GM18520 (cell line): ENCODE data around the gene NRAP.
A peak's percentile ranks its signal among the peaks of the same experiment; 100 is the strongest.

Experiments
- ATAC-seq: cut with Tn5 transposase; IDR thresholded peaks from one replicate; pipeline ENCODE4 v1.9.1; 2021; ENCODE audit not compliant: unreplicated experiment

The NRAP gene

DNA sequence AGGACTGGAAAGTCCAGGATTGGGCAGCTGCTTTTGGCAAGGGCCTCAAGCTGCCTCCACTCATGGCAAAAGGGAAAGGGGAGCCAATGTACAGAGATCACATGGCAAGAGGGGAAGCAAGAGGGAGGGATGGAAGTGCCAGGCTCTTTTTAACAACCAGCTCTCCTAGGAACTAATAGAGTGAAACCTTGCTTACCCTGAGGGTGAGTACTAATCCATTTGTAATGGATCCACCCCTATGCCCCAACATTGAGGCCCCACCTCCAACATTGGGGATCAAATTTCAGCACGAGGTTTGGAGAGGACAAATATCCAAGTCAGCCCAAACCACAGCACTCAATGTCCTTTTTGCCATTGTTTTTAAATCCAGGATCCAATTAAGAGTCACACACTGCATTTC lies 98.5 kb downstream of the NRAP start:
- no peak for ATAC-seq

DNA sequence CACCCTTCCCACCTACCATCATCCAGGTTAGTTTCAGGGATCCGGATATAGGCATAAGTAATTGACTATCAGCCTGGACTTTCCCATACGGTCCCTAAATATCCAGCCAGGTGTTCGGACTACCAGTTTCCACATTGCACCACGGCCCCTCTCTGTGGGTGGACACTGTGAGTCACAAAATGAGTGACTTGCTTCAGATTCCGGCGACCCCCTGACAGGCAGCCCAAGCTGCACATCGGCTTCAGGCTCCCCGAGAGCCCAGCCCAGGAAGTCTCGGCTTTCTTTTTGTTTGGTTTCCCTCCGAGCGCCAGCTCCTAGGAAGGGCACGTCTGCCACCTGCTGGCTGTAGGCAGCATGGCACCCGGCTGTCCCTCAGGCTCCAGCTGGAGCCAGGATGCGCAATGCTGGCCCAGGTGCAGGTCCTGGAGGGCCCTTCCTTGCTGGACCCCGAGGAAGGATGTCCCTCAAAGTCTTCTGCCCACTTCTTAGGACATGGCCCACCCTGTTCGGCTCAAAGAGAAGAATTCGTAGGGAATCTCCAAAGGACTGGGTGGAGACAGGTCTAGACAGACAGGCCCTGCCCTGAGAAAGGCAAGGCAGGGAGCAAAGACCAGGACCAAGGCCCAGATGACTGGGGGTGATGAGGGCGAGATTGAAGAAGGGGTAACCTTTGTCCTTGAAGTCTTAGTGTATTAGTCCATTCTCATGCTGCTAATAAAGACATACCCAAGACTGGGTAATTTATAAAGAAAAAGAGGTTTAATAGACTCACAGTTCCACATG lies 100.3 kb downstream of the NRAP start:
- peak; percentile 82 for ATAC-seq

DNA sequence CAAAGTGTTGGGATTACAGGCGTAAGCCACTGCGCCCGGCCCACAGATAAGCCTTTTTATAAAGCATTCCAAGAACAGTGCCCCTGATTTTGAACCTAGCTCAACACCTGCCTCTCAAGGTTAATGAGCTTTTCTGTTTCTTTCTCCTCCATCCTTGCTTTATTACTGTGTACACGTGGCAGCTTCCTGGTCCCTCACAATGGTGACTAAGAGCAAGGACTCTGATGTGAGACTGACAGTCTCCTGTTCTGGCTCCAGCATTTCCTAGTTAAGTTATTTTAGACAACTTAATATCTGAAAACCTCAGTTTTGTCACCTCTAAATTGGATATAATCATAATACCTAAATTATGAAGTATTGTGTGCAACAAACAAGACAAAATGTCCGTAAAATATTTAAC lies 101.1 kb downstream of the NRAP start:
- no peak for ATAC-seq

DNA sequence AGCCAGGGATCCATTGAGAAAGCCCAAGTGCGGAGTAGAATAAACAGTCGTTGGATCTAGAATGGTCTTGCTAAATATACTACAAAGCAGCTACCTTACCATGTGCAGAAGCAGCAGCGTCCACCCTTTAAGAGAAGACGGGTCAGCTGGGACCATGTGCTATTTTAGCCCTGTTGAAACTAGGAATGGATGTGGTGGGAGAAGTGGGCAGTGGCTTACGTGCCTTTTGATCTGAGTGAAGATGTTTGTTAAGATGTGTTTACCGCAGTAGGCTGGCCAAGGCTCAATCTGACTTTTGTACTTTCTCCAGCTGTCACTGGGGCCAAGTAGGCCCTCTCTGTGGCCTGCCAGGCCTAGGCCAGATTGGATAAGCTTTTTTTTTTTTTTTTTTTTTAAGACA lies 101.8 kb downstream of the NRAP start:
- ATAC-seq, result no peak

DNA sequence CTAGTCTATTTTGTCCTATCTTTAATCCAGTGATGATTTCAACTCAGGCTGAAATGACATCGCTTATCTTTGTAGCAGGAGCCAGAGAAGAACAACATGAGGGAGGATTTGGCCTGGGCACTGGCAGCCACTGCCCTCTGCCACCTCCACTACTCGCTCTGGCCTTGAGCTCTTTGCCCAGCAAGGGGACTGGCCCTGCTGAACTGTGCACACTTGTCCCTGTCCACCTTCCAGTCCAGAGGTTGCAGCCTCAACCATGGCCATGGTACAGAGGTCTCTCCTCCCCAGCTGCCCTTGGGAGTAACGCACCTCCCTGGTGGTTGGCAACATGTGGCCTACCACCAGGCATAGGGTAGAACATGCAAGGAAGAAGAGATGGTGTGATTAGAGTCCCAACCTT lies 102.6 kb downstream of the NRAP start:
- no peak for ATAC-seq

DNA sequence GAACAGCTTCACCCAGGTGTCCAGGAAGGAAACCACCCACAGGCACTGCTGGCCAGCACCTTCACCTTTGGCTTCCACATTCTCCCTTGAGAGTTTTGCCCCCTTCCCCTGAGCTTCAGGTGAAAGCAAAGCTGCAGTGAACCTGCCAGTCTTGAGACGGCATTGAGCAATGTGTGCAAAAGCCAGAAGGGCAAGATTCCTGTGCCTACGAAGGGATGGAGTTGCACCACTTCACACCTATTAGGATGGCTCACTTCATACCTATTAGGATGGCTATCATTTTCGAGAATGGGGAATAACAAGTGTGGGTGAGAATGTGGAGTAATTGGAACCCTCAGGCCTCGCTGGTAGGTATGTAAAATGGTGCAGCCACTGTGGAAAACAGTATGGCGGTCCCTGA lies 103.8 kb downstream of the NRAP start:
- ATAC-seq, result no peak

DNA sequence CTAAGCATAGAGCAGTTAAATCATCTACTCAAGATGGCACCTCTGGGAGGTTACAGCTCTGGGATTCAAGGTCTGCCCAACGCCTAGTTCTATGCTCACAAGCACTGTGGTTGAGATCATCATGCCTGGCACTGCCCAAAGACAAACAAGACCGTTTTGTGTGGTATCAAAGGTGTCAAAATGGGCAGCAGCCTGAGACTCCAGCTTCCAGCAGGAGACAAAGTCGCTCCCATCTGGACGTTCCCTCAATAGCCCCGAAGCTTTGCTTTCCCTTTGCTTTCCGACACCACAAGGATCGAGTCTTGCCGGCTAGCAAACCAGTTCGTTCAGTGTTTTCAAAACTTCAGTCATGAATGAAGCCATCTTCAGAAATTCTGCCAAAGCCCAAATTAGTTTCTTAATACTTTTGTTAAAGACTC lies 105.9 kb downstream of the NRAP start:
- ATAC-seq, result no peak

DNA sequence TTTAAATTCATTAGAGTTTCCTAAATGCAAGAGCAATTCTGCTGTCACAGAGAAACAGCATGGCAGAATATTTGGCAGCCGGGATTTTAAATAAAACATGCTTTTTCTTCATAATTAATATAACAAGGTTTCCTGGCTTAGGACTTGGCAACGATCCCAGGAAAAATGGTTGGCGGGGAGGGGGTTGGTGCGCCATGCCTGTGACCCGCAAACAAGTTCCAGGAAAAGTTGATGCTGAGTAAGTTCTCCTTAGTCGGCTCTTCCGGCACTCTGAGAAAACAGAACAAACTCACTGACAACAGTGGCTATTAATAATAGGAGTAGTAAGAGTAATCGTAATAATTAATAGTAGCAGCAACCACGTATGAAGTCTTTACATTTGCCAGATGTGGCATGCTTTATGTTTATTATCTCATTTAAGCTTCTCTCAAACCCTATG lies 106.4 kb downstream of the NRAP start:
- no peak for ATAC-seq

DNA sequence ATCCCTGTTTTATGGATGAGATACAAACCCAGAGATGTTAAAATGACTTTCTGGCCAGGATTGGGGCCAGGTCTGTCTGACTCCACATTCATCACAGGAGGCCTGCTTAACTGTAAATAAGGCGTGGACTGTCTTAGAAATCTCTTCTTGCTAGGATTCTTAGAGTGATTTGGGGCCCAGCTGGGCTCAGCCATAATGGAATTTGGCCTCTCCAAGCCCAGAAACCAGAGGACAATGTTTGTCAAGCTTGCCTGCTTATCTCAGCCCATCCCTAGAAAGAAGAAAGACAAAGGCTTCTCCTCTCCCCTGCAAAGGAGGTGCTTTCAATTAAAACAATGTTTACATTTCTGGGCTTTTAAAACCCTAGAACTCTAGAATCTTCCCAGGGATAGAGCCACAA lies 108.1 kb downstream of the NRAP start:
- no peak for ATAC-seq

DNA sequence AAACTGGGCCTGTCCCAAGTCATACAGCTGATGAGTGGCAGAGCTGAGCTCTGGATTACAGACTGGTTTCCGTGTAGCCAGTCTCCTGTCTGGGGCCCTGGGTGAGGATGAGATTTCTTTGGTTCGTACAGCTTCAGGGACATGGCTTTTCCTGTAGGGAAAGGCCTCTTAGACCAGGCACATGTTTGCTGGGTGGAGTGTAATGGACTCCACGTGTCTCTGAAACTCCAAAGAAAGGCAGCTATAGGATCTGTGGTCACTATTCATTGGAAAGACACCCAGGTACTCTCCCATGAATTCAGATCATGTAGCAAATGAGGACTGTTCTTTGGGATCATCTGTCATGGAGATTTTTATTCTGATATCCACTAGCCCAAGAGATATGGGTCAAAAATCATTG lies 108.6 kb downstream of the NRAP start:
- ATAC-seq, result no peak

DNA sequence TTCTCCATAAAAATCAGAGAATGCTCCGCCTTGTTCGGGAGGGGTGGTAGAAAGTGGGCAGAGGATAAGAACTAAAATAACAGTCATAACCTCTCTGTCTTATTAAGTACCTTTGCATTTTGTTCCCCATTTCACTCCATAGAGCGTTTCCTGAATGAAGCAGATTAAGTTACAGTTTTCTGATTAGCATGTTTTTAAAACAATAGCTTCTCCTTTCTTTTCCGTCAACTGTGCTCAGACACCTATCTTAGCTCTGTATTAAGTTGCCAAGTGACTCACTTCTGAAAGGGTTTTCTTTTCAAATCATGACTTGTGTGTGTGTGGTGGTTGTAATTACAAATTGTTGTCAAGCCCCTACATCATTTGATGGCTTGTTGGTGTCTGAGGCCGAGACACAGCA lies 109.6 kb downstream of the NRAP start:
- ATAC-seq, result no peak

DNA sequence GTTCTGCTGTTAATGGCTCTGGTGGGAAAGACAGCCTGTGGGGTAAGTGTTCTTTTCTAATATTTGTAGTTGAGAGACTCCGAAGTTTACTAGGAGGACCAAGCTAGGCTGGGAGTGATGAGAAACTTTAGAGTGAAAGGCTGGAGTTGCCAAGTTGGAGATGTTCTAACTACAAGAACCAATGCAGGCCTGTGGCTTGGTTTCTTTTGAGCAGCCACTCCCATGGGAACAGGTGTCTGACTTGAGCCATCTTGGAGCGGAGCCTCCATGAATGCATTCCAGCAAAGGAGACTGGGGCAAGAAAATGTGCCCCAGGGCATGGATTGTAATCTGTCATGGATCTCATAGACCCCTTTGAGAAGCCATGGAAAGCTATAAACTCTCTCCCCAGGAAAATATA lies 110.7 kb downstream of the NRAP start:
- no peak for ATAC-seq

DNA sequence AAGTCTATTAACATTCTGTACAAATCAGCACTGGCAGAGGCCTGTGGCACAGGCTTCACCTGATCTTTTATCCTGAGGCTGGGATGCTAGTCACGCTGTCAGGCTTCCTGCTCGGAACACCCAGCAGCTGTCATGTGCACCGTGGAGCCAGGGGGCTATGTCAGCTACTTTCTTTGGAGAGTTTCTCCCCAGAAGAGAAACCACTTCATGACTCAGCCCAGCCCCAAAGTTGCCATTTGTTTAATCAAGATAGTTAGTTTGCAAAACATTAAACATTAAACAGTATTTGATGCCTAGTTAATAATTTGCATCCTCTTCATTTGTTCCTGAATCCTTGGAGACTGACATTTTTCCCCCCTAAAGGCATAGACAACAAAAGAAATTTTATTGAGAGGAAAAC lies 111.1 kb downstream of the NRAP start, which contains the start of gene HABP2:
TSS of gene HABP2 (plus strand) at position 353 of the 400 bp plus-strand sequence. CDS start 69 bp downstream, outside the sequence.
- no peak for ATAC-seq

DNA sequence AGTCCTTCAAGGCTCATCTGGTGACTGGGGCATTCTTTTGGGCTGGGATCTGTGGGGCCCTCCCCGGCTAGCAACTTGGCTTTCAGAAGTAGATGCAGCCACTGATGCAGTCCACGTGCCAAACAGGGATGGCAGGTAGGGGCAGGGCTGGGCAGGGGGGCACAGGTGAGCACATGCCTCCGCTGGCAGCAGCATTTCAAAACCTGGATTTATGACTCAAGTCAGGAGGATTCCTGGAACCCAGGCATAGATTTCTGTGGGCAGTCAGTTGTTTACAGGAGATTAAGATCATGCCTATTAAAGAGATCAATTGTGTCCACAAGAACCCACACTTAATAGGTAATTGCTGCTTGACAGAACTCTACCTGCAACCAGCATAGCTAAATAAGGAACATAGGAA lies 111.8 kb downstream of the NRAP start:
- ATAC-seq, result no peak

DNA sequence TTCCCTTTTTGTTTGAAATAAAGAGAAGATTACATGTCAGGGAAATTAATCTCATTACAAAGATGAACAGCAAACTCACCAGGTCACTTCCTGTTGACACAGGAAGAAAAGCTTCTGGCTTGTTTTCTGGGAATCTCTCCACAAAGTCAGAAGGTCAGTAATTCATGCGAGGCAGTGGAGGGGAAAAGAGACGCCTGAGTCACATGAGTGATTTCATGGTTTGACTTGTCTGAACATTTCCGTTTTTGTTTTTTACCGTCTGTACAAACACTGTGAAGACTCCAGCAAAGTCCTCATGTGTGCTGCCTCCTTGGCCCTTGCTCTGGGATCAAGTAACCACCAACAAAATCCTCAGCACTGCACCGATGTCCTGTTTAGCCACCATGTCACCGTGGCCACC lies 113.5 kb downstream of the NRAP start:
- no peak for ATAC-seq

DNA sequence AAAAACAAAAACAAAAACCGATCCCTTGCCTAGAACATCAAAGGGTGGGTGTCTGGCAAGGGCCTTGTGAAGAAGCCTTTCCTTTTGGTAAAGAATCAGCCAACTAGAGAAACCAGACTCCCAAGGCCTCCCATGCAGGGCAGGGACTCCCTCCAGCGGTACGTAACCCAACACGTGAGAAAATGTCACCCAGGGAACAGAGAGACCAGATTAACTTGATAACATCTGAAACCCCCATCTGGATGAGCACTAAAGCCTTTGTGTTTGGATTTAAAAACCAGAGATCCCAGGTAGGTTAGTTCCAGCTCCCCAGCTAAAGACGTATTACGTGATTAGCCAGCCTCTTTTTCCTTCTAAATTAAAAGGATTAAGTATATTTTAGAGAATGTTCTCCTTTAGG lies 114.0 kb downstream of the NRAP start:
- no peak for ATAC-seq

DNA sequence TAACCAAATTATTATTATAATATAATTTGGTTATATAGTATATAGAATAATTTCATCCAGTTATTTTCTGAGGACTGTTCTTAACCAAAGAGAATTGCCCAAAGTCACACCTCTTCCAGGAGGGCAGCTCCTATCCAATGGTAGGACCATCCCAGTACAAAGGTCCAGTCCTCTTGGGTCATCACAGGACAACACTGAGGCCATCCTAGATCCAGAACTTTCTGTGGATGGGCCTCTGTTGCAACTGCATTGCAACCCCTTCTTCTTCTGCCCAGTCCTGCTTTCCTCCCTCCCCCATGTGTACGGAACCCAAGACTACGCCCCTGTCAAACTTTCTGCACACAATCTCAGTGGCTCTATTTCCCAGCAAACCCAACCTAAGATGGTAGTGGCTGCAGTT lies 116.4 kb downstream of the NRAP start:
- no peak for ATAC-seq

DNA sequence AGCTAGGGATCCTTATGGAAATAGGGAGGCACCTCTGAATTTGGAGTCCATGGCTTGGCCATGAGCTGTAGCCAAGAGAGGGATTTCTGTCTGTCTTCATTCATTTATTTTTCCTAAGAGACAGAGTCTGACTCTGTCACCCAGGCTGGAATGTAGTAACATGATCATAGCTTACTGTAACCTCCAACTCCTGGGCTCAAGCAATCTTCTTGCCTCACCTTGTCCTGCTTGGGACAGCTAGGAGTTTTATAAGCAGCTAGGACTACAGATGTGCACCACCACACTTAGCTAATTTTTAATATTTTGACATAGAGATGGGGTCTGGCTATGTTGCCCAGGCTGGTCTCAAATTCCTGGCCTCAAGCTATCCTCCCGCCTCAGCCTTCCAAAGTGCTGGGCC lies 119.4 kb downstream of the NRAP start:
- ATAC-seq, result no peak

DNA sequence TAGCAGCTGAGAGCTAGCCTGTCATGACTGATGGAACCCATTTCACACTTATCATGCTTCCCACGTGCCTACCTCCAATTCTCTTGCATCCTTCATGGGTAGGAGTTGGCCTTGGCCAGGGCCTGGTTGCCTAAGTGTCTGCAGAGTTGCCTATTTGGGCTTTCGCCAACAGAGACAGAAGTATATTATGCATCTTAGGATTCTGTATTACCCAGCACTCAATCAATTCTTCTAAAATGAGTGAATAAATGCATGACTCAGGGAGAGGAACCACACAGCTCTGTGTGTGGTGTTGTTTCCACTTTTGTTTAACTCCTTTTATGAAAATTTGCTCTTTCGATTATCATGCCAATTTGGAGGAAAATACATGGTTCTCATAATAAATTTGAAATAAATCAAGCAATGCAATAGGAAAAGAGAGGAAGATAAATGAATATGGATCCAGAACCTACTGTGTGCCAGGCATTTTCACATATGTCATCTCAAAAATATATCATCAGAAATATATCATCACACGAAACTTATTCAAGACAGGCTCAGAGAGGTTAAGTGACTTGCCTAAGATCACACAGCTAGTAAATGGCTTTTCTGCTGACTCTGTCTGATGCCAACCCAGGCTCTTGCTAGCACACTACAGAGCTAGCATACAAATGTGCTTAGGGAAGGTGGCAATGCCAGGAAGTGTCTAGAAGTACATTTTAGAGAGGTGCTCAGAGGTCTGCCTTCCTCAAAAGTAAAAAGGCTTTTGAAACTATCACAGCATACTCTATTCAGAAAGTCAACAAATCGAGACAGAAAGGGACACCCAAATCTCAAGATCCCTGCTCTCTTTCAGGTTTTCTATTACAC lies 120.5 kb downstream of the NRAP start:
- ATAC-seq, result no peak

DNA sequence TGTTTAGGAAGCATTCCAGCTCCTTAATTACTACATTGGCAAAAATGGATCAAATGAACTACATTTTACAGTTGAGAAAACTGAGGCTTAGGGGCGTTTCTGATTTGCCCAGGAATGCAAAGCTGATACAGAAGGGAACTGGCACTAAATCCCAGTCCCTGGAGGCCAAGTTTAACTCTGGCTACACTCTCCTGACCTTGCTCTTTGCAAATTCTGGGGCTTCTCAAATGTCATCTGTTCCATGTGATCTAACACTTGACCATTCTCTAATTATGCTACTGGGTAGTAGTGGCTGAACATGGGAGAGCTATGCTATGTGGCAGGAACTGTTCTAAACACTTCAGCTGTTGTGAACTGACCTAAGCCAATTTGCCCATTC lies 122.3 kb downstream of the NRAP start:
- ATAC-seq, result no peak

DNA sequence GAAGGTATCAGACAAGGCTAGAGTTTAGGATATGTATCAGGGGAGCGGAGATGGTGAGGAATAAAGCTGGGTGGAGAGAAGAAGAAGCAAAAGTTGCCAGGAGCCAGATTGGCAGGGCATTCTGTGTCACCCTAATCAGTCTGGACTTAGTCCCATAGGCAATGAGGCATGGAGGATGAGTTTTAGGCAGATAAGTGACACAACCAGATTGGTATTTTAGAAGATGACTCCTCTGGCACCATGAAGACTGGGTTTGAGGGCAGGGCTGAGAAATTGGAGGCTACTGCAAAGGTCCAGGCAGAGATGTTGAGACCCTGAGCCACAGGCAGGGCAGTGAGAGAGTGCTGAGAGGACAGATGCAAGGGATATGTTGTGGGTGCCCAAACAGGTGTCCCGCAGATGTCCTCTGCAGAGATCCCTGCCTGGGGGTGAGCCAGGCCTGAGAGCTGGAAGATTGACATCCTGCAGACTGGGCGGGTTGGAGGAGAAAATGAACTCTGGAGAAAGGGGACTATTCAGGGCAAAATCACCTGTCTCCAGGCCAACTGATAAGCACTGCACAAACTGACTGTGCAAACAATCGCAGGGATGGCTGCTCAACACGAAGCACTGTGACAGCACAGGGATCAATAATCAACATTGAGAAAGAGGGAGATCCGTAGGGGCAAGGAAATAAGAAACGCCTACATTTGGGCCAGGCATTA lies 122.8 kb downstream of the NRAP start:
- no peak for ATAC-seq

DNA sequence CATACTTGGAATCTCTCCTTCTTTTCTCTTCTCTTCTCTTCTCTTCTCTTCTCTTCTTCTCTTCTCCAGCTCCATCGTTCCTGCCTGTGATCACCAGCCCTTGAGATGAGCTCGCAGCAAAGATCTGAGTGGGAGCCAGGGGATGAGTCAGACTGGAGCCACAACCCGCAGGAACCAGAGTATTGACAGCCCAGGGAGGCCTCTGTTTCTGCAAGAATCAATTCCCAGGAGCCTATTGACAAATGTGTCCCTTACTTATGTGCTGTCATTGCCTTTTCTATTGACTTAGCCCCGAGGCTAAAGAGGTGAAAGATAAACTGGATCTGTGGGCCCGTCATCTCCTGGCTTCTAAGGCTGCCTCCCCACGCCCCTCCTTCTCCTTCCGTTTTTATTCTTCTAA lies 124.1 kb downstream of the NRAP start:
- no peak for ATAC-seq
